ENCODE data around the gene PLEKHA3.

PLEKHA3 gene

DNA sequence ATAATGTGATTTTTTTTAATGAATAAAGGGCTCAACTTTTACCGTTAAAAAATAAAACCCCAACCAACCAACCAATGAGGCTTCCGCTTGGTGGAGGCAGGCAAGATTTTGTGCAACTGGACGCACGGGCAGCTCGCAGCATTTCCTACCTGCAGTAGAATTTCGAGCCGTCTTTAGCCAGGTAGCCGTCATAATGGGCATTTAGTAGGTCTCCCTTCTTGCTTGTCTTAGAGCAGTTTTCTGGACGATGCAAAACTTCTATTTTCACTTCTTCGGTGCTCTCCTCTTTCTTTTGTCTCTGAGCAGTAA, 2.2 kb upstream of the PLEKHA3 start:
- POLR2A ChIA-PET: no interaction called here
- DNase-seq (ENCODE audit: extremely low spot score): peak; percentile 21
- CTCF ChIA-PET: interaction anchor here (1.6 kb wide), 1 partner anchor 63 kb away, joined by 3 read pairs; no protein-coding TSS in a partner anchor
- no peak for TF ChIP-seq CTCF (IDR thresholded peaks at IDR 0.05; ENCODE audit: control extremely low read depth, extremely low read depth, low read depth, missing control alignments)

DNA sequence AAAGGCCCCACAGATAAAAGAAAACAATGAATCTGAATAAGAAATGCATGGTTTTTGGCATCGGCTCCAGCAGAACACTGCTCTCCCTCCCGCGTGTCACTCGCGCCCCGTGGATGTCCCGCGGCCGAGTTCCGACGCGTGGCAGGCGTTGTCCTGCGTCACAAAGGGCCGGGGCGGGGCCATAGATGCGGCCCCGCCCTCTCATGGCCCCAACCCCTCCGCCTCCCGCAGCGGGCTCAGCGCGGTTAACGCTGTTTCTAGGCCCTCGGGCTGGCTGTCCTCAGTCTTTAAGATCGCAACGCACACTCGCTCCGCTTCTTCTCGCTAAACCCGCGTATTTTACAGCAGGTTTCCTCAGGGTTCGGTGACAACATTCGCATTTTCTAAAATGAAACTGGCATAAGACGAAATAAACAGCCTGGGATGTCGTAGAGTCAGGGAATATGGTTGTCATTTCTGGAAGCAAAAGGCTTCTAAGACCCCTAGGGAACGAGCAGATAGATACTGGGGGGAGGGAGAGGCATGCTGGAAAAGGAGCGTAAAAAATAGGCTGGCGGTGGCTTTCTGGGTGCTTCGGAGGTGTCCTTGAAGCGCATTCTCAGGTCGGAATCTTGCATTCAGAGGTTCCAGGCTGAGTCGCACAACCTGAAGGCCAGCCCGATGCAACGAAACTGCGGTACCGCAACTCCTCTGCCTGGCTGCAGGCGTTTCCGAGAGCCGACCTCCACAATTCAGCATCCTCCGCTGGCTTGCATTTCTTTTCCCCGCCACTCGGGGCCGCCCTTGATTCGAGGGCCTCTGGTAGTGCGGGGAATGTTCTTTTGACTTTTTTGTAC, 1.6 kb upstream of the PLEKHA3 start, which contains the start of gene FKBP7:
FKBP7 (minus strand) TSS at position 162 of the 836 bp plus-strand sequence; CDS start at position 61, 101 bp downstream.
- POLR2A ChIA-PET: no interaction called here
- DNase-seq (ENCODE audit: extremely low spot score): peak; percentile 86
- TF ChIP-seq CTCF (IDR thresholded peaks at IDR 0.05; ENCODE audit: control extremely low read depth, extremely low read depth, low read depth, missing control alignments): peak; percentile 93
- CTCF ChIA-PET: interaction anchor here (1.4 kb wide), 2 partner anchors 56 to 66 kb away, joined by 3 read pairs; no protein-coding TSS in a partner anchor

DNA sequence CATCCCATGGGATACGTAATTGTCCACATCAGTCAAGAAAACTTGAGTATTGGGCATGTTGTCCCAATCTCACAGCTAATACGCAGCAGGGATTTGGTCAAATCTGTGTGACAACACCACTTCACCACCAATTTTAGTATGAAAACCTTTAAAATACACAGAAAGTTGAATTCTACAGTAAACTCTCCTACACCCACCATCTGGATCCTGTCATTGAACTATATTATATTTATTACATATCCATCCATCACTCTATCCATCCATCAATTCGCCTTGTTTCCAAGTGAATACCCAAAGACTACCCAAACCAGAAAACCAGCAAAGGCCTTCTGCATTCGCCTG, 1.0 kb upstream of the PLEKHA3 start:
- DNase-seq (ENCODE audit: extremely low spot score): no peak
- TF ChIP-seq CTCF (IDR thresholded peaks at IDR 0.05; ENCODE audit: control extremely low read depth, extremely low read depth, low read depth, missing control alignments): no peak
- ChIA-PET POLR2A (no interaction called here), CTCF (interaction anchor here (1.1 to 1.4 kb wide), 3 partner anchors 38 to 65 kb away, joined by 3 to 4 read pairs (median 3); no protein-coding TSS in a partner anchor)

- DNase-seq (ENCODE audit: extremely low spot score): no peak
- ChIA-PET CTCF (interaction anchor here (1.1 to 1.4 kb wide), 3 partner anchors 38 to 65 kb away, joined by 3 to 4 read pairs (median 3); no protein-coding TSS in a partner anchor), POLR2A (no interaction called here)
- TF ChIP-seq CTCF (IDR thresholded peaks at IDR 0.05; ENCODE audit: control extremely low read depth, extremely low read depth, low read depth, missing control alignments): no peak
Measured at GRCh38 chr2:178479758-178480226, 465 bp upstream of the PLEKHA3 start.

- DNase-seq (ENCODE audit: extremely low spot score): peak; percentile 38
- POLR2A ChIA-PET: interaction anchor here (0.6 kb wide), 4 partner anchors 11 to 75 kb away, joined by 3 to 6 read pairs (median 4); no protein-coding TSS in a partner anchor
- CTCF ChIA-PET: interaction anchor here (0.7 to 1.7 kb wide), 12 partner anchors 10 to 68 kb away, joined by 3 to 7 read pairs (median 3); no protein-coding TSS in a partner anchor
- no peak for TF ChIP-seq CTCF (IDR thresholded peaks at IDR 0.05; ENCODE audit: control extremely low read depth, extremely low read depth, low read depth, missing control alignments)
Measured at GRCh38 chr2:178482437-178482836, 2.2 kb downstream of the PLEKHA3 start.

DNA sequence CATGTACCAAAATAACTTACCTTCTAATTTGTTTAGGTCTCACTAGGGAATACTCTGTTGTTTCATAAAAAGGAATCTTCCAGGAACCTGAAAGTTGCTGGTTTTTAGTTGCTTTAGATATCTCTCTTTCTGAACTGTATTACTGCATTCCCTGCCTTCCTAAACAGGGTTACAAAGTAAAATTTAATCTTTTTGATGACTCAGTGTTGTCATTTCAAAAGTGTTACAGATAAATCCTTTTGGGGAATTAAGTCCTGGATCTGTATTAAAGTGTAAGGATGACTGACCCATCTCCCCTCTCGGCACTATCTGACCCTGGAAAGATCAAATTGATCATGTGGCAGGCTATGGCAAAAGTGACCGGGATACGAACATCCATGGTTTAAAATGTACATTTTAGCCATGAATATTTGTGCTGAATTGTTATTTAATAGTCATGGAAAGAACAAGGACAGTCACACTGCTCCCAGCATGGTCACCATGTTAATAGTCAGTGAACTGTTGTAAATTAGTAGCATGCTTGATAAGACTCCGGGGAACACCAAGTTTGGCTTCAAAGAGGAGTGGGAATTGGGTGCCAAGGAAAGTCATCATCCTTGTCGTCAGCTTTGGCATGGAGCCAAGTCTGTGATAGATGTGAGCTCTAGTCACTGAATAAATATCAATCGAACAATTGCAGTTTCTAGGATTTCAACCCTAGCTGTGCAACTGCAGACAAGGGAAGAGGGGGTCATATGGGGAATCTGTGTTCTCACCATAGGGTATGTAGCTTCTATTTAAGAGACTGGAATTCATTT, 4.2 kb downstream of the PLEKHA3 start:
- no peak for DNase-seq (ENCODE audit: extremely low spot score)
- no peak for TF ChIP-seq CTCF (IDR thresholded peaks at IDR 0.05; ENCODE audit: control extremely low read depth, extremely low read depth, low read depth, missing control alignments)
- CTCF ChIA-PET: no interaction called here
- POLR2A ChIA-PET: no interaction called here
